A673 (cell line): ENCODE measurements around the gene RAD51C. TPM values are rescaled to one million over a fixed set of nuclear protein-coding genes. Genes with fewer than 3 reads are reported as not detected.

Experiments
- BruUV-seq: library from RNA; stranded (reverse); fragments of 400-500 nt; replicated peaks from 2 replicates; lab custom pipeline; 2021; lab: Mats Ljungman, UMichigan
- CTCF ChIA-PET: fragments of 300-600 bp; sonication (Branson Sonifier 250); formaldehyde crosslinking; loops from one replicate; lab custom pipeline; 2022; ENCODE audit warnings: antibody characterized with exemption; lab: Charles Lee
- POLR2A ChIA-PET: fragments of 300-600 bp; sonication (Branson Sonifier 250); formaldehyde crosslinking; loops from one replicate; lab custom pipeline; 2022; ENCODE audit warnings: antibody characterized with exemption; ENCODE audit not compliant: low non-redundant PET; lab: Charles Lee
- DNase-seq: peaks from one replicate; pipeline ENCODE4 v3.0.0-alpha.2; 2015; ENCODE audit warnings: low spot score
- H3K27ac ChIP-seq: fragments of 200-600 bp; sonication (generic); 2 replicates; pipeline ENCODE4 v1.5.1; 2016; ENCODE audit warnings: mixed run types, low read depth, mild to moderate bottlenecking, mixed read lengths, antibody characterized with exemption, low read length; ENCODE audit not compliant: poor library complexity, severe bottlenecking
- H3K27me3 ChIP-seq: fragments of 200-600 bp; sonication (generic); replicated peaks from 2 replicates; pipeline ENCODE4 v1.6.1; 2017; ENCODE audit warnings: mixed run types, low read depth, mild to moderate bottlenecking, mixed read lengths, antibody characterized with exemption, low read length; ENCODE audit not compliant: insufficient read depth, poor library complexity
- H3K36me3 ChIP-seq: fragments of 200-600 bp; sonication (generic); 2 replicates; pipeline ENCODE4 v1.6.1; 2016; ENCODE audit warnings: mixed run types, mild to moderate bottlenecking, mixed read lengths, antibody characterized with exemption, low read length; ENCODE audit not compliant: insufficient read depth, poor library complexity, severe bottlenecking
- H3K4me1 ChIP-seq: fragments of 200-600 bp; sonication (generic); 2 replicates; pipeline ENCODE4 v1.6.1; 2017; ENCODE audit warnings: mixed run types, mild to moderate bottlenecking, mixed read lengths, antibody characterized with exemption, low read length; ENCODE audit not compliant: insufficient read depth, poor library complexity, severe bottlenecking
- H3K4me3 ChIP-seq: fragments of 200-600 bp; sonication (generic); 2 replicates; pipeline ENCODE4 v1.5.1; 2016; ENCODE audit warnings: low read depth, mixed run types, mild to moderate bottlenecking, mixed read lengths, low read length; ENCODE audit not compliant: poor library complexity, severe bottlenecking
- H3K9me3 ChIP-seq: fragments of 200-600 bp; sonication (generic); 2 replicates; pipeline ENCODE4 v1.6.1; 2016; ENCODE audit warnings: mixed run types, low read depth, mild to moderate bottlenecking, mixed read lengths, antibody characterized with exemption, low read length; ENCODE audit not compliant: poor library complexity, severe bottlenecking
- CTCF ChIP-seq: fragments of 300-800, 200-600 bp; sonication (generic); conservative IDR thresholded peaks from 2 replicates; pipeline ENCODE4 v1.5.1; 2017; ENCODE audit warnings: low read depth, mild to moderate bottlenecking, antibody characterized with exemption, low read length, moderate library complexity, mixed read lengths
- EZH2 ChIP-seq: fragments of 200-600 bp; sonication (generic); IDR thresholded peaks from 2 replicates; pipeline ENCODE4 v1.6.1; 2017; ENCODE audit warnings: borderline replicate concordance, low read depth, mild to moderate bottlenecking, mixed read lengths, antibody characterized with exemption, low read length; ENCODE audit not compliant: poor library complexity, severe bottlenecking
- intact Hi-C: fragments of 100-400 bp; cut with micrococcal nuclease; formaldehyde crosslinking; loops from one replicate; pipeline ENCODE4 v1.10.0; 2022; ENCODE audit not compliant: unreplicated experiment
- total RNA-seq: library from RNA; stranded (reverse); gene quantifications from 2 replicates; pipeline ENCODE4 v1.2.3, GENCODE V29; 2021

RAD51C gene
- total RNA-seq, 1 experiment from 2014 or later = 80.4 TPM

- no peak overlapping the region for H3K27ac ChIP-seq
- TF ChIP-seq CTCF (no peak), EZH2 (no peak)
- ChIA-PET POLR2A (interaction anchor here (0.6 kb wide), 1 partner anchor 453 kb away, joined by 3 read pairs; the partner anchor contains the start of gene SMG8), CTCF (no interaction called here)
- no peaks in the 10 kb centered on the region for H3K9me3 ChIP-seq
- no peaks in the 10 kb centered on the region for H3K36me3 ChIP-seq
- no peaks in the 10 kb centered on the region for H3K27me3 ChIP-seq
- H3K4me1 ChIP-seq = peaks cover 3% of the 10 kb centered on the region
- DNase-seq = no peak
- TSS peak; percentile 53 for BruUV-seq
- intact Hi-C loops = no loop called here
- H3K4me3 ChIP-seq = peak overlapping the region; percentile 90
These were observed 64.8 kb downstream of the RAD51C start for GRCh38 chr17:58757162-58757613.

- CTCF ChIA-PET = no interaction called here
- H3K27me3 ChIP-seq = no peaks in the 10 kb centered on the region
- no TSS peak for BruUV-seq
- no peaks in the 10 kb centered on the region for H3K9me3 ChIP-seq
- H3K4me3 ChIP-seq = no peak overlapping the region
- POLR2A ChIA-PET = no interaction called here
- H3K4me1 ChIP-seq = peaks cover 3% of the 10 kb centered on the region
- H3K36me3 ChIP-seq = no peaks in the 10 kb centered on the region
- intact Hi-C loops = no loop called here
- DNase-seq = no peak
- H3K27ac ChIP-seq = no peak overlapping the region
- no peak for TF ChIP-seq CTCF
- TF ChIP-seq EZH2 = no peak
These were observed 66.5 kb downstream of the RAD51C start for GRCh38 chr17:58758890-58759289.

GRCh38 chr17:58759522-58759921, 67.1 kb downstream of the RAD51C start:
- no peak for TF ChIP-seq EZH2
- TF ChIP-seq CTCF = no peak
- Histone ChIP-seq H3K27me3 (no peaks in the 10 kb centered on the region), H3K4me3 (no peak overlapping the region), H3K4me1 (peaks cover 3% of the 10 kb centered on the region), H3K27ac (no peak overlapping the region), H3K9me3 (no peaks in the 10 kb centered on the region), H3K36me3 (no peaks in the 10 kb centered on the region)
- no TSS peak for BruUV-seq
- ChIA-PET CTCF (no interaction called here), POLR2A (no interaction called here)
- intact Hi-C loops = no loop called here
- no peak for DNase-seq
